GM12865 (cell line): ENCODE data around the gene ABR.
"Not testable (repeated sequence)": the region's sequence is repeated elsewhere in the genome, so short reads cannot be mapped to it uniquely, and the experiment has no call there.

ENCODE experiments used
- DNase-seq: peaks from one replicate; pipeline ENCODE4 v3.0.0; 2010; ENCODE audit warnings: low read depth
- H3K4me3 ChIP-seq: 2 replicates; pipeline ENCODE4 v1.5.1; 2011; ENCODE audit warnings: mild to moderate bottlenecking, low read depth, low read length, control low read depth
- CTCF ChIP-seq: IDR thresholded peaks from 2 replicates; pipeline ENCODE4 v1.5.1; 2011; ENCODE audit warnings: low read length, control low read depth, low read depth, inconsistent platforms; ENCODE audit not compliant: insufficient read depth; ENCODE audit errors: missing control alignments

The ABR gene

GRCh38 chr17:1104222-1104621, 75.6 kb downstream of the ABR start:
- H3K4me3 ChIP-seq = no peak overlapping the region
- DNase-seq = no peak
- no peak for TF ChIP-seq CTCF

- no peak for TF ChIP-seq CTCF
- no peak for DNase-seq
- H3K4me3 ChIP-seq = no peak overlapping the region
Measured at GRCh38 chr17:1100382-1100781, 79.4 kb downstream of the ABR start.

GRCh38 chr17:1099242-1099641, 80.5 kb downstream of the ABR start:
- H3K4me3 ChIP-seq = no peak overlapping the region
- no peak for DNase-seq
- TF ChIP-seq CTCF = no peak

GRCh38 chr17:1097972-1098744, 81.6 kb downstream of the ABR start:
- DNase-seq, H3K4me3 ChIP-seq: not testable (repeated sequence)

GRCh38 chr17:1096215-1096614, 83.6 kb downstream of the ABR start:
- no peak overlapping the region for H3K4me3 ChIP-seq
- TF ChIP-seq CTCF = no peak
- no peak for DNase-seq

- TF ChIP-seq CTCF = no peak
- DNase-seq = no peak
- no peak overlapping the region for H3K4me3 ChIP-seq
Measured at GRCh38 chr17:1095853-1096173, 84.0 kb downstream of the ABR start.

- DNase-seq = no peak
- TF ChIP-seq CTCF = no peak
- H3K4me3 ChIP-seq = no peak overlapping the region
Measured at GRCh38 chr17:1095090-1095852, 84.5 kb downstream of the ABR start.
